GM23248 (cell line): ENCODE data around the gene EML4.

Experiments
- EZH2 ChIP-seq: fragments of 200-600 bp; sonication (generic); IDR thresholded peaks from 2 replicates; pipeline ENCODE4 v1.6.1; 2018; ENCODE audit warnings: antibody characterized with exemption, mild to moderate bottlenecking; ENCODE audit not compliant: insufficient read depth, poor library complexity, severe bottlenecking
- EZH2phosphoT487 ChIP-seq: fragments of 200-600 bp; sonication (generic); IDR thresholded peaks from 2 replicates; pipeline ENCODE4 v1.6.1; 2018; ENCODE audit warnings: antibody characterized with exemption, moderate library complexity, mild to moderate bottlenecking, low read depth; ENCODE audit not compliant: insufficient read depth

- TF ChIP-seq EZH2 (no peak), EZH2phosphoT487 (no peak)
These were observed 32.0 kb downstream of the EML4 start for GRCh38 chr2:42200926-42201855.
